Measurements from ENCODE around the gene RASAL2.

DNA sequence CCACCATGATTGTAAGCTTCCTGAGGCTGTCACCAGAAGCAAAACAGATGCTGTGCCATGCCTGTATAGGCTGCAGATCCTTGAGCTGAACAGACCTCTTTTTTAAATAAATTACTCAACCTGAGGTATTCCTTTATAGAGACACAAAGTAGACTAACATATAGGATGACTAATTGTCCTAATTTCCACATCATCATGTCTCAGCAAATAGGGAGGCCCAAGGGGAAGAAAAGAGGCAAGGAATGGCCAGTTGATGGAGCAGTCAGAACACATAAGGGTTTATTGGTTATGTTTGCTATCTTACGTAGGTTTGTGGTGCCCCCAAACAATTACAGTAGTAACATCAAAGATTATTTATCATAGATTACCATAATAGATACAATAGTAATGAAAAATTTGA, 126.2 kb downstream of the RASAL2 start:
- TF ChIP-seq, protein P1, sequence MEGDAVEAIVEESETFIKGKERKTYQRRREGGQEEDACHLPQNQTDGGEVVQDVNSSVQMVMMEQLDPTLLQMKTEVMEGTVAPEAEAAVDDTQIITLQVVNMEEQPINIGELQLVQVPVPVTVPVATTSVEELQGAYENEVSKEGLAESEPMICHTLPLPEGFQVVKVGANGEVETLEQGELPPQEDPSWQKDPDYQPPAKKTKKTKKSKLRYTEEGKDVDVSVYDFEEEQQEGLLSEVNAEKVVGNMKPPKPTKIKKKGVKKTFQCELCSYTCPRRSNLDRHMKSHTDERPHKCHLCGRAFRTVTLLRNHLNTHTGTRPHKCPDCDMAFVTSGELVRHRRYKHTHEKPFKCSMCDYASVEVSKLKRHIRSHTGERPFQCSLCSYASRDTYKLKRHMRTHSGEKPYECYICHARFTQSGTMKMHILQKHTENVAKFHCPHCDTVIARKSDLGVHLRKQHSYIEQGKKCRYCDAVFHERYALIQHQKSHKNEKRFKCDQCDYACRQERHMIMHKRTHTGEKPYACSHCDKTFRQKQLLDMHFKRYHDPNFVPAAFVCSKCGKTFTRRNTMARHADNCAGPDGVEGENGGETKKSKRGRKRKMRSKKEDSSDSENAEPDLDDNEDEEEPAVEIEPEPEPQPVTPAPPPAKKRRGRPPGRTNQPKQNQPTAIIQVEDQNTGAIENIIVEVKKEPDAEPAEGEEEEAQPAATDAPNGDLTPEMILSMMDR (IDR thresholded peaks at IDR 0.05; ENCODE audit: insufficient read depth, low read depth, low read length): no peak
- TF ChIP-seq EZH2 (IDR thresholded peaks at IDR 0.05; ENCODE audit: insufficient read depth, low read length): no peak
